Measurements from ENCODE around the gene IRAK2.

DNA sequence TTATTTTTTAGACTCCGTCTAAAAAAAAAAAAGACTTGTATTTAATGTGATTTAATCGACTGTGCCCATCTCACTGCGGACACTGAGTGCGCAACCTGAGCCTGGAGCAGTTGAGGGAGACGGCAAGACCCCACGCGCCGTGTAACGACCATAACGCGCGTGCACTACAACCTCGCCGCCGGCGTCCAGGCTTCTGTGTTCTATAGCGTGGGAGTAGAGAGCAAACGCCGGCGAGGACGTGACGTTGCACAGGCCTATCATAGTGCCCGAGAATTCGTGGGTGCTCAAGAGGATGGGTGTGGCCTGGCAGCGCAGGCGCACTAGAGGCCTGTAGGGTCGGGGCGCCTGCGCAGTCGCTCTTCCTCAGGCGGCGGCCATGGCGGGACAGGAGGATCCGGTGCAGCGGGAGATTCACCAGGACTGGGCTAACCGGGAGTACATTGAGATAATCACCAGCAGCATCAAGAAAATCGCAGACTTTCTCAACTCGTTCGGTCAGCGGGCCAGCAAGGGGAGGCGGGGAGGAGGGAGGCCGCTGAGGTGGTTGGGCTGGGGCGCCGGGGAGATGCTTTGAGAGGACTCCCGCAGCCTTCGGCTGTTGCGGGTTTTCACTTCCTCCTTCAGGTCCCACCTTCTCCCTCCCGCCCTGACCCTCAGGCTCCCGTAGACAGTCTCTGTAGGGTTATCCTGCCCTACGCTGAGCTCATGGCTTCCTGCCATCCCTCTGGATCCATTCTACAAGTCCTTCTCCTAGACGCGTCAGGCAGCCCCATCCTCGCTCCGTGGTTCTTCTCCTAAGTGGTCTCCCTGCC is 49.2 kb upstream of the IRAK2 start, which contains the start of gene BRK1:
- TF ChIP-seq, protein P1, sequence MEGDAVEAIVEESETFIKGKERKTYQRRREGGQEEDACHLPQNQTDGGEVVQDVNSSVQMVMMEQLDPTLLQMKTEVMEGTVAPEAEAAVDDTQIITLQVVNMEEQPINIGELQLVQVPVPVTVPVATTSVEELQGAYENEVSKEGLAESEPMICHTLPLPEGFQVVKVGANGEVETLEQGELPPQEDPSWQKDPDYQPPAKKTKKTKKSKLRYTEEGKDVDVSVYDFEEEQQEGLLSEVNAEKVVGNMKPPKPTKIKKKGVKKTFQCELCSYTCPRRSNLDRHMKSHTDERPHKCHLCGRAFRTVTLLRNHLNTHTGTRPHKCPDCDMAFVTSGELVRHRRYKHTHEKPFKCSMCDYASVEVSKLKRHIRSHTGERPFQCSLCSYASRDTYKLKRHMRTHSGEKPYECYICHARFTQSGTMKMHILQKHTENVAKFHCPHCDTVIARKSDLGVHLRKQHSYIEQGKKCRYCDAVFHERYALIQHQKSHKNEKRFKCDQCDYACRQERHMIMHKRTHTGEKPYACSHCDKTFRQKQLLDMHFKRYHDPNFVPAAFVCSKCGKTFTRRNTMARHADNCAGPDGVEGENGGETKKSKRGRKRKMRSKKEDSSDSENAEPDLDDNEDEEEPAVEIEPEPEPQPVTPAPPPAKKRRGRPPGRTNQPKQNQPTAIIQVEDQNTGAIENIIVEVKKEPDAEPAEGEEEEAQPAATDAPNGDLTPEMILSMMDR (conservative IDR thresholded peaks at IDR 0.05 in 1 of 2, IDR thresholded peaks at IDR 0.05 in 1 of 2; ENCODE audit: low read depth in 1 of 2, low read length in 2 of 2): no peak
- TF ChIP-seq EZH2 (IDR thresholded peaks at IDR 0.05; ENCODE audit: low read length, missing control alignments): no peak

Measured in fibroblast of lung (primary cell).